ENCODE data around the gene SPEG. TPM values are rescaled to one million over a fixed set of nuclear protein-coding genes. Genes with fewer than 3 reads are reported as not detected.

SPEG gene
- polyA plus RNA-seq, 2 of the 4 experiments (the other 2 are of a cell fraction): 2.3 to 11.5 TPM

DNA sequence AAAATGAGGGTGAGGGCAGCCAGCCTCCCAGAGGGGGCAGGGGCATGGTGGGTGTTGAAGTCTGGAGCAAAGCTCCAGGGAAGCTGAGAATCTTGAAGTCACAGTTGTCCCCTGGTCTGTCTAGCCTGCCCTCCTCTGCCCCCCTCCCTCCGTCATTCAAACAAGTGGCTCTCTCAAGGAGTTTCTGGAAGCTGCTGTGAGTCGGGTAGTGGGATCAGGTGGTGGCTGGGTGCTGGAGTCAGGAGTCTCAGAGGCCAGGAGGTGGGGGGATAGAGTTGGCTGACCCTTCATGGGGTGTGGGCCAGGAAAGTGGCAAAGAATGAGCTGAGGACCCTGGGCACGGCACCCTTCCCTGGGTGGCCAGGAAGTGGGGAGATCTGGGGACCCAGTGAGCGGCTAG, 79.1 kb downstream of the SPEG start (continued):
- no peak for TF ChIP-seq MYC (IDR thresholded peaks at IDR 0.05; ENCODE audit: borderline replicate concordance, low read length)
- TF ChIP-seq HOXA7 (CRISPR knock-in tag; IDR thresholded peaks at IDR 0.05): no peak

DNA sequence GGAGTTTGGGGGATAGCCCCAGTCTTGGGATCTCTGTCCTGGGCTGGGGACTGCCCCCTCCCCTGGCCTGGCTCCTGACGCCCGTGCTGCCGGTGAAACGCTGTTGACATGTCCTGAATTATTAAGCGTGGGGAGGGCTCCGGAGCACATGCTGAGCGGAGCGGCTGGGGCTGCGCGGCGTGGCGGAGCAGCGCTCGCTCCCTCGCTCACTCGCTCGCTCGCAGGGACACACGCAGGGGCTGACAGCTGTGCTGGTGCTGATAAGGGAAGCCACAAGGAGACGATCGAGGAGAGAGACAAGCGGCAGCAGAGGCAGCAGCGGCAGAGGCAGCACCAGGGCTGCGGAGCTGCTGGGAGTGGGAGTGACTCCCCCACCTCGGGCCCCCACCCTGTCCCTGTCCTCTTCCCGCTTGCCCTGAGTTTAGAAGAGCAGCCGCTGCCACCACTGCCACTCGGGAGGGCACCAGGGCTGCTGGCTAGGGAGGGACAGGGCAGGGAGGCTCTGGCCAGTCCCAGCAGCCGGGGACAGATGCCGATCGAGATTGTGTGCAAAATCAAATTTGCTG, 79.6 kb downstream of the SPEG start, which contains the start of gene ASIC4:
ASIC4 (plus strand) TSS at position 287 of the 566 bp plus-strand sequence; CDS start at position 530, 243 bp downstream.
- ATAC-seq: no peak

DNA sequence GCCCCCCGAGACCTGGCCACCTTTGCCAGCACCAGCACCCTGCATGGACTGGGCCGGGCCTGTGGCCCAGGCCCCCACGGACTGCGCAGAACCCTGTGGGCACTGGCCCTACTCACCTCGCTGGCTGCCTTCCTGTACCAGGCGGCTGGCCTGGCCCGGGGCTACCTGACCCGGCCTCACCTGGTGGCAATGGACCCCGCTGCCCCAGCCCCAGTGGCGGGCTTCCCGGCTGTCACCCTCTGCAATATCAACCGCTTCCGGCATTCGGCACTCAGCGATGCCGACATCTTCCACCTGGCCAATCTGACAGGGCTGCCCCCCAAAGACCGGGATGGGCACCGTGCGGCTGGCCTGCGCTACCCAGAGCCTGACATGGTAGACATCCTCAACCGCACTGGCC, 80.2 kb downstream of the SPEG start:
- Histone ChIP-seq H3K4me2 (no peak overlapping the region), H3K4me1 (peaks cover 4% of the 10 kb centered on the region; the same call in 1 of the 3 replicates), H3K27ac (no peak overlapping the region), H3K4me3 (no peak overlapping the region), H3K9me3 (no peaks in the 10 kb centered on the region)
- POLR2A ChIA-PET: no interaction called here
- DNase-seq (ENCODE audit: low read depth in 1 of 2, low spot score in 1 of 2) (no peak), FAIRE-seq (no peak), ATAC-seq (no peak)
- CTCF ChIA-PET: interaction anchor here (2.1 to 79.1 kb wide), 3 partner anchors 15 to 45 kb away, joined by 9 to 3291 read pairs (median 109); partner anchors contain the start of genes ASIC4, GMPPA and SPEG
- TF ChIP-seq, protein P1, sequence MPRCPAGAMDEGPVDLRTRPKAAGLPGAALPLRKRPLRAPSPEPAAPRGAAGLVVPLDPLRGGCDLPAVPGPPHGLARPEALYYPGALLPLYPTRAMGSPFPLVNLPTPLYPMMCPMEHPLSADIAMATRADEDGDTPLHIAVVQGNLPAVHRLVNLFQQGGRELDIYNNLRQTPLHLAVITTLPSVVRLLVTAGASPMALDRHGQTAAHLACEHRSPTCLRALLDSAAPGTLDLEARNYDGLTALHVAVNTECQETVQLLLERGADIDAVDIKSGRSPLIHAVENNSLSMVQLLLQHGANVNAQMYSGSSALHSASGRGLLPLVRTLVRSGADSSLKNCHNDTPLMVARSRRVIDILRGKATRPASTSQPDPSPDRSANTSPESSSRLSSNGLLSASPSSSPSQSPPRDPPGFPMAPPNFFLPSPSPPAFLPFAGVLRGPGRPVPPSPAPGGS (IDR thresholded peaks at IDR 0.05): no peak
- TF ChIP-seq EP300 (IDR thresholded peaks at IDR 0.05): no peak
- TF ChIP-seq, protein P2, sequence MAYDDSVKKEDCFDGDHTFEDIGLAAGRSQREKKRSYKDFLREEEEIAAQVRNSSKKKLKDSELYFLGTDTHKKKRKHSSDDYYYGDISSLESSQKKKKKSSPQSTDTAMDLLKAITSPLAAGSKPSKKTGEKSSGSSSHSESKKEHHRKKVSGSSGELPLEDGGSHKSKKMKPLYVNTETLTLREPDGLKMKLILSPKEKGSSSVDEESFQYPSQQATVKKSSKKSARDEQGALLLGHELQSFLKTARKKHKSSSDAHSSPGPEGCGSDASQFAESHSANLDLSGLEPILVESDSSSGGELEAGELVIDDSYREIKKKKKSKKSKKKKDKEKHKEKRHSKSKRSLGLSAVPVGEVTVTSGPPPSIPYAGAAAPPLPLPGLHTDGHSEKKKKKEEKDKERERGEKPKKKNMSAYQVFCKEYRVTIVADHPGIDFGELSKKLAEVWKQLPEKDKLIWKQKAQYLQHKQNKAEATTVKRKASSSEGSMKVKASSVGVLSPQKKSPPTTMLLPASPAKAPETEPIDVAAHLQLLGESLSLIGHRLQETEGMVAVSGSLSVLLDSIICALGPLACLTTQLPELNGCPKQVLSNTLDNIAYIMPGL (CRISPR knock-in tag; IDR thresholded peaks at IDR 0.05; ENCODE audit: borderline replicate concordance): no peak
- TF ChIP-seq EHMT2 (IDR thresholded peaks at IDR 0.05; ENCODE audit: low read depth): no peak
- no peak for TF ChIP-seq HOXB5 (CRISPR knock-in tag; IDR thresholded peaks at IDR 0.05)
- TF ChIP-seq ZFP36 (IDR thresholded peaks at IDR 0.05; ENCODE audit: borderline replicate concordance, partially characterized antibody): no peak
- TF ChIP-seq MAFK (IDR thresholded peaks at IDR 0.05; ENCODE audit: partially characterized antibody): no peak
- no peak for TF ChIP-seq HEYL (CRISPR knock-in tag; IDR thresholded peaks at IDR 0.05)
- 72% methylated on average over 17 of the region's 21 CpGs for WGBS (ENCODE audit: missing lambda C conversion rate)

More for the DNA sequence above, 79.6 kb downstream of the SPEG start, which contains the start of gene ASIC4:
- POLR2A ChIA-PET: no interaction called here
- FAIRE-seq: no peak
- CTCF ChIA-PET: interaction anchor here (79.1 to 89.4 kb wide), 2 partner anchors 8 to 44 kb away, joined by 3291 read pairs; partner anchors contain the start of genes ASIC4, CHPF, GMPPA and SPEG
- no peak for DNase-seq (ENCODE audit: low read depth in 1 of 2, low spot score in 1 of 2)
- H3K9me3 ChIP-seq: no peaks in the 10 kb centered on the region
- TF ChIP-seq CBX8 (IDR thresholded peaks at IDR 0.05) (no peak), EP300 (IDR thresholded peaks at IDR 0.05) (no peak), KDM5A (IDR thresholded peaks at IDR 0.05) (no peak), ESRRA (IDR thresholded peaks at IDR 0.05; ENCODE audit: borderline replicate concordance, low read length) (no peak), RNF2 (IDR thresholded peaks at IDR 0.05; ENCODE audit: borderline replicate concordance, low read depth) (no peak)
- 41% methylated on average over 27 of the region's 31 CpGs for WGBS (ENCODE audit: missing lambda C conversion rate)
- no peak within 1 kb of the TSS for H3K27ac ChIP-seq
- no peak within 1 kb of the TSS for H3K4me3 ChIP-seq
- peaks cover 6% of the 10 kb centered on the region; the same call in 2 of the 3 replicates for H3K4me1 ChIP-seq
- H3K4me2 ChIP-seq: no peak within 1 kb of the TSS

DNA sequence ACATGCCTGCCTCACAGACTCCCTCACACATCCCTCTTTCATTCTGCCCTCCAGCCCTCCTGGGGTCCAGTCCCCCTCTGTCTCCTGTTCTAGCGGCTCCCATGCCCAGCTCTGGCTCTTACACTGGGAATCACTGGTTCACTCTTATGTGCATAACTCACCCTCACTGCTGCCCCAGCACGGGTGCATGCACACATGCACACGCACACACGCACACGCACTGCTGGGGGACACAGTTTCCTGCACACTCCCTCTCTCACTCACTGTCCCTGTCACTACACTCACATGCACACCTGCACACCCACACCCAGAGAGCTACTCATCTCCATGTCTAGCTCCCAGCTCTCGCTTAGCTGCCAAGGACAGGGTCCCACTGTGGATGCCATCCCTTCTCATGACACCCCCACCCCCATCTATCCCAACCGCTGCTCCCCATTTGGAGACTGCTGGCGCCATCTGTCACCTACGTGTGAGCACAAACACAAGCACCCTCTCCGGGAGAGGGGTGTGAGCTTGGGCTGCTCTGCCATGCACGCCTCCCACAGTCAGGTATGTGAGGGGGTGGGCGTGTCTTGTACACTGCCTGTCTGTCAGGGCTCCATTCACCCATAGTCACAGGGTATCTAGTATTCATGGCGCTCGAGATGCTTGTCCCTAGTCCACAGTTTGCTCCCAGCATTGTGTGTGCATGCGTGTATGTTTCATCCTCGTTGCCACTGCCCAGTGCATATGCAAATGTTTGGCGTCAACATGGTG, 81.4 kb downstream of the SPEG start:
- POLR2A ChIA-PET: no interaction called here
- CTCF ChIA-PET: interaction anchor here (1.1 to 79.1 kb wide), 4 partner anchors 13 to 113 kb away, joined by 4 to 3291 read pairs (median 59); partner anchors contain the start of genes ASIC4, GMPPA and SPEG
- ATAC-seq (no peak), FAIRE-seq (no peak), DNase-seq (ENCODE audit: low read depth in 1 of 2, low spot score in 1 of 2) (no peak)
- Histone ChIP-seq H3K9me3 (no peaks in the 10 kb centered on the region), H3K4me2 (no peak overlapping the region), H3K4me3 (no peak overlapping the region), H3K4me1 (peaks cover 4% of the 10 kb centered on the region; the same call in 1 of the 3 replicates), H3K27ac (no peak overlapping the region)
- WGBS (ENCODE audit: missing lambda C conversion rate): 39% methylated on average over 17 of the region's 17 CpGs
- no peak for TF ChIP-seq CEBPB (IDR thresholded peaks at IDR 0.05)
- TF ChIP-seq JUNB (IDR thresholded peaks at IDR 0.05): no peak
- no peak for TF ChIP-seq KDM1A (IDR thresholded peaks at IDR 0.05; ENCODE audit: low read depth)
- no peak for TF ChIP-seq SMC3 (IDR thresholded peaks at IDR 0.05)
- TF ChIP-seq RCOR1 (IDR thresholded peaks at IDR 0.05; ENCODE audit: low read depth, low read length): no peak
- no peak for TF ChIP-seq NFE2L2 (conservative IDR thresholded peaks at IDR 0.05; ENCODE audit: low read length)
- TF ChIP-seq ZSCAN20 (CRISPR knock-in tag; IDR thresholded peaks at IDR 0.05): no peak
- no peak for TF ChIP-seq NR3C1 (IDR thresholded peaks at IDR 0.05)
- TF ChIP-seq FOSL2 (IDR thresholded peaks at IDR 0.05): no peak
- TF ChIP-seq FOSL2 (CRISPR knock-in tag; IDR thresholded peaks at IDR 0.05): no peak
- TF ChIP-seq RAD21 (conservative IDR thresholded peaks at IDR 0.05 in 1 of 2, IDR thresholded peaks at IDR 0.05 in 1 of 2): no peak
- TF ChIP-seq NPAS2 (CRISPR knock-in tag; IDR thresholded peaks at IDR 0.05; ENCODE audit: borderline replicate concordance): no peak
- TF ChIP-seq, protein P3, sequence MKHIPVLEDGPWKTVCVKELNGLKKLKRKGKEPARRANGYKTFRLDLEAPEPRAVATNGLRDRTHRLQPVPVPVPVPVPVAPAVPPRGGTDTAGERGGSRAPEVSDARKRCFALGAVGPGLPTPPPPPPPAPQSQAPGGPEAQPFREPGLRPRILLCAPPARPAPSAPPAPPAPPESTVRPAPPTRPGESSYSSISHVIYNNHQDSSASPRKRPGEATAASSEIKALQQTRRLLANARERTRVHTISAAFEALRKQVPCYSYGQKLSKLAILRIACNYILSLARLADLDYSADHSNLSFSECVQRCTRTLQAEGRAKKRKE (CRISPR knock-in tag; IDR thresholded peaks at IDR 0.05; ENCODE audit: low read depth): no peak
- no peak for TF ChIP-seq RARB (CRISPR knock-in tag; IDR thresholded peaks at IDR 0.05)
- TF ChIP-seq RNF2 (IDR thresholded peaks at IDR 0.05; ENCODE audit: borderline replicate concordance, low read depth): no peak
- TF ChIP-seq FOXS1 (CRISPR knock-in tag; IDR thresholded peaks at IDR 0.05): no peak

Measured in A549 (cell line).